Activated CD8-positive, alpha-beta T cell treated with anti-CD3 and anti-CD28 coated beads for 36 hours (primary cell): Measurements from ENCODE around the gene LCP1. TPM values are rescaled to one million over a fixed set of nuclear protein-coding genes. Genes with fewer than 3 reads are reported as not detected.

Experiments used
- ATAC-seq: fragments of 200-7000 bp; cut with Tn5 transposase; one replicate; pipeline ENCODE4 v1.10.0; 2021; ENCODE audit warnings: mild to moderate bottlenecking, moderate library complexity
- CTCF ChIA-PET: fragments of 350-600 bp; sonication (Branson Sonifier 250); formaldehyde crosslinking; loops from one replicate; lab custom pipeline; 2021; ENCODE audit warnings: antibody characterized with exemption; lab: Charles Lee
- POLR2A ChIA-PET: fragments of 350-600 bp; sonication (Branson Sonifier 250); formaldehyde crosslinking; loops from one replicate; lab custom pipeline; 2021; ENCODE audit warnings: antibody characterized with exemption; lab: Charles Lee
- DNase-seq: peaks from one replicate; pipeline ENCODE4 v3.0.0-alpha.2; 2020
- H3K27ac Mint-ChIP-seq: one replicate; pipeline ENCODE4 v1.8.0; 2021; ENCODE audit warnings: mild to moderate bottlenecking, mixed read lengths
- H3K27me3 Mint-ChIP-seq: one replicate; pipeline ENCODE4 v1.8.0; 2021; ENCODE audit warnings: mixed read lengths
- H3K36me3 Mint-ChIP-seq: one replicate; pipeline ENCODE4 v1.8.0; 2021; ENCODE audit warnings: low read depth, mixed read lengths
- H3K4me1 Mint-ChIP-seq: one replicate; pipeline ENCODE4 v1.8.0; 2021; ENCODE audit warnings: low read depth, mixed read lengths
- H3K4me3 Mint-ChIP-seq: one replicate; pipeline ENCODE4 v1.8.0; 2021; ENCODE audit warnings: mild to moderate bottlenecking, moderate library complexity, mixed read lengths
- H3K9me3 Mint-ChIP-seq: one replicate; pipeline ENCODE4 v1.8.0; 2021; ENCODE audit warnings: mixed read lengths
- intact Hi-C: fragments of 100-400 bp; cut with micrococcal nuclease; formaldehyde crosslinking; loops from one replicate; pipeline ENCODE4 v1.10.0; 2022
- total RNA-seq, 2 experiments: library from RNA; stranded (reverse); gene quantifications; one replicate each; pipeline ENCODE4 v1.2.3, GENCODE V29; 2021
- TF ChIP-seq, protein P1 (sequence below): fragments of 200-600 bp; IDR thresholded peaks from one replicate; pipeline ENCODE4 v1.8.0; 2022; ENCODE audit warnings: antibody characterized with exemption, mild to moderate bottlenecking

The LCP1 gene
- total RNA-seq, 2 experiments from 2014 or later, result 1,014 to 1,019 TPM

DNA sequence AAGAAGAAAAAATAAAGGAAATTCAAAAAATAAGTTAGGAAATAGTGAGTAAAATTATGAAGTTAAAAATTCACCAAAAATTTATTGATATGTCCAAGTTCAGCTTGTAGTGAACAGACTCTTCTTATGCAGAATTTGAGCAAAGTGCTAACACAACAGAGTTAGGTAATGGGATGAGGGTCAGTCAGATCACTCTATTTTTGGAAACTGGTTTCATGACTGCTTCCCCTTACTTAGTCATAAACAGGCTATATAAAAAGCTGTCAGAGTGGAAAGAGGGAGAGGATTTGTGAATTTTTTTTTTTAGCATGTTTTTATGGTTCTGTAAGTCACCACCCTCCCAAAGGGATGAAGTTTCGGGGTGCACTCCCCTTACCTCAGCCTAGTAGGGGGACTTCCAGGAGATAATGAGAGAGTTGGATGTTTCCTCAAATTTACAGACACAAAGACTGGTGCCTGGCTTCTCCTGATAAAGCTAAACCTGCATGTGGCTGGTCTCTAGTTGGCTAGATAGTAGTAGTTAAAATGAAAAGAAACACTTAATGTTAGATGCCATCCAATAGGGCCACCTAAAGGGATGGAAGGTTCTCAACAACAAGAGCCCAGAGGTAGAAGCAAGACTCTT, 81.7 kb downstream of the LCP1 start:
- intact Hi-C loops, result no loop called here
- H3K9me3 Mint-ChIP-seq, result no peaks in the 10 kb centered on the region
- CTCF ChIA-PET, result no interaction called here

DNA sequence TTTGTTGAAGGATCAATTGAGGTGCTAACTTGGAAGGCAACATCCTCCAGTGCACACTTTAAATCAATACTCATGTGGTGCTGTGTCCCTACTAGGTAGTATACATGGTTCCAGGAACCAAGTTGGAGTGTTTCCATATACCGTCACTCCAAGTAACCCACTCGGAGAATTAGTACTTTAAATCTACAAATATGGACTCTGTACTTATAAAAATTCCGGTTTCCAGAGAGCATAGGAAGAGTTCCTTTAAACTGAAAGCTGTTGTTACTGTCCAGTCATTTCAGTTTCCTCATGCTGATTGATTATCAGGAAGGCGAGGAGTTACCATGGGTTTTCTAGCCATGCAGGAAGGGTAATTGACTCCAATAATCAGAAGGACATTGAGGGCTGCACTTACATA, 84.3 kb downstream of the LCP1 start:
- intact Hi-C loops, result no loop called here
- Mint-ChIP-seq H3K4me1 (no peaks in the 10 kb centered on the region), H3K36me3 (no peaks in the 10 kb centered on the region), H3K27me3 (peaks cover 2% of the 10 kb centered on the region), H3K27ac (no peak overlapping the region), H3K4me3 (no peak overlapping the region), H3K9me3 (no peaks in the 10 kb centered on the region)
- DNase-seq (no peak), ATAC-seq (no peak)
- ChIA-PET CTCF (no interaction called here), POLR2A (no interaction called here)
- TF ChIP-seq, protein P1, sequence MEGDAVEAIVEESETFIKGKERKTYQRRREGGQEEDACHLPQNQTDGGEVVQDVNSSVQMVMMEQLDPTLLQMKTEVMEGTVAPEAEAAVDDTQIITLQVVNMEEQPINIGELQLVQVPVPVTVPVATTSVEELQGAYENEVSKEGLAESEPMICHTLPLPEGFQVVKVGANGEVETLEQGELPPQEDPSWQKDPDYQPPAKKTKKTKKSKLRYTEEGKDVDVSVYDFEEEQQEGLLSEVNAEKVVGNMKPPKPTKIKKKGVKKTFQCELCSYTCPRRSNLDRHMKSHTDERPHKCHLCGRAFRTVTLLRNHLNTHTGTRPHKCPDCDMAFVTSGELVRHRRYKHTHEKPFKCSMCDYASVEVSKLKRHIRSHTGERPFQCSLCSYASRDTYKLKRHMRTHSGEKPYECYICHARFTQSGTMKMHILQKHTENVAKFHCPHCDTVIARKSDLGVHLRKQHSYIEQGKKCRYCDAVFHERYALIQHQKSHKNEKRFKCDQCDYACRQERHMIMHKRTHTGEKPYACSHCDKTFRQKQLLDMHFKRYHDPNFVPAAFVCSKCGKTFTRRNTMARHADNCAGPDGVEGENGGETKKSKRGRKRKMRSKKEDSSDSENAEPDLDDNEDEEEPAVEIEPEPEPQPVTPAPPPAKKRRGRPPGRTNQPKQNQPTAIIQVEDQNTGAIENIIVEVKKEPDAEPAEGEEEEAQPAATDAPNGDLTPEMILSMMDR, result no peak

More for the DNA sequence above, 81.7 kb downstream of the LCP1 start:
- H3K27me3 Mint-ChIP-seq, result peaks cover 3% of the 10 kb centered on the region
- DNase-seq (no peak), ATAC-seq (no peak)
- no peak overlapping the region for H3K4me3 Mint-ChIP-seq
- H3K27ac Mint-ChIP-seq, result no peak overlapping the region
- TF ChIP-seq, protein P1, result no peak
- no peaks in the 10 kb centered on the region for H3K36me3 Mint-ChIP-seq
- no peaks in the 10 kb centered on the region for H3K4me1 Mint-ChIP-seq
- POLR2A ChIA-PET, result interaction anchor here (0.8 kb wide), 1 partner anchor 48 kb away, joined by 3 read pairs; the partner anchor contains the start of gene ZC3H13

DNA sequence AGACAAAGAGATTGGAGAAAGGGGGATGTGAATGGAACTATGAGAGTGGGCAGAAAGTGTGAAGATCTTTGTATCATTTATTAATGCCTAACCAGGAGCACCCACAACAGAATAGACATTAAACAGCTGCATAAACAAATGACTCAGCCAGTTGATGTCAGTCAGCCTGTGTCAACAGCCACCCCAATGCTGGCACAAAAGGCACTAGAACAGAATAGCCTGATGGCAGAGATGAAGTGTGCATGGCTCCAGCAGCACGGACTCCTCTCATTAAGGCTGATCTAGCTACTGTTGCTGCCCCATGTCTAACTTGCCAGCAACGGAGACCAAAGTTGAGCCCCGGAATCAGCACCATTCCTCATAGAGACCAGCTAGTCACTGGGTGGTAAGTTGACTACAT, 85.0 kb downstream of the LCP1 start:
- POLR2A ChIA-PET, result no interaction called here
- no peak overlapping the region for H3K4me3 Mint-ChIP-seq
- TF ChIP-seq, protein P1, result no peak
- no peaks in the 10 kb centered on the region for H3K36me3 Mint-ChIP-seq
- no peaks in the 10 kb centered on the region for H3K4me1 Mint-ChIP-seq
- intact Hi-C loops, result no loop called here
- CTCF ChIA-PET, result no interaction called here
- no peak overlapping the region for H3K27ac Mint-ChIP-seq
- no peak for DNase-seq
- no peak for ATAC-seq
- peaks cover 6% of the 10 kb centered on the region for H3K27me3 Mint-ChIP-seq
- no peaks in the 10 kb centered on the region for H3K9me3 Mint-ChIP-seq

DNA sequence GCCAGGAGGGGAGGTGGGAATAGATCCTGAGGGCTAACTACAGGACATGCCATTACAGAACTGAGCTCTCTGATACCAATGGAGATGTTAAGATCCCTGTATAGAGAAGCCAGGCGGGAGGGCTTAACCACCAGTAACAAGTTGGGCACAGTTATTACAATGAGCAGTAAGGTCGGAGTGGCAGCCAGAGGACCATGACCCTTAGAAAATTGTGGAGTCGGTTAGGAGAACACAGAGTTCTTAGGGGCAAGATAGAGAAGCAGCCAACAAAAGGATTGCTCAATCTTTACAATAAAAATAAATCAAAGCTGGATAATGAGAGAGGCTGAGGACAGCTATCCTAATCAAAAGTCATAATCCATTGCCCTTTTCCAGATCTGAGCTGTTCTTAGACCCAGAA, 87.5 kb downstream of the LCP1 start:
- ATAC-seq, result no peak
- CTCF ChIA-PET, result interaction anchor here (0.7 to 1.3 kb wide), 4 partner anchors 9 to 227 kb away, joined by 3 read pairs; no protein-coding TSS in a partner anchor

More for the DNA sequence above, 87.5 kb downstream of the LCP1 start:
- no peaks in the 10 kb centered on the region for H3K9me3 Mint-ChIP-seq
- POLR2A ChIA-PET, result interaction anchor here (0.6 to 1.3 kb wide), 4 partner anchors 13 to 34 kb away, joined by 3 read pairs; no protein-coding TSS in a partner anchor
- no peak for DNase-seq
- peaks cover 8% of the 10 kb centered on the region for H3K27me3 Mint-ChIP-seq
- H3K36me3 Mint-ChIP-seq, result no peaks in the 10 kb centered on the region
- H3K27ac Mint-ChIP-seq, result no peak overlapping the region
- no peaks in the 10 kb centered on the region for H3K4me1 Mint-ChIP-seq
- TF ChIP-seq, protein P1, result no peak
- intact Hi-C loops, result no loop called here
- no peak overlapping the region for H3K4me3 Mint-ChIP-seq
